Mesenteric fat pad (tissue), 1 donor: ENCODE measurements around the gene MSL3. TPM values are rescaled to one million over a fixed set of nuclear protein-coding genes. Genes with fewer than 3 reads are reported as not detected.

ENCODE experiments used
- total RNA-seq: library from RNA; stranded (reverse); fragmentation: NEBNext Ultra II Directional; extraction: Animal tissue kit (Norgen Biotek cat#: 25700); gene quantifications from one replicate; pipeline ENCODE4 v1.2.1, GENCODE V29; 2021
- donor health status: DM: yes; HTN: yes; CAD: no.

The MSL3 gene
- total RNA-seq, 1 donor from 2014 or later: 29.9 TPM

Other genes starting within 250 kb of the MSL3 start
- 9.5 TPM for gene ARHGAP6, start 92.3 kb upstream of the MSL3 start, total RNA-seq